Measurements from ENCODE around the gene SDHAF1.

The SDHAF1 gene

GRCh38 chr19:35987571-35987896, 7.5 kb upstream of the SDHAF1 start:
- no peak for FAIRE-seq

DNA sequence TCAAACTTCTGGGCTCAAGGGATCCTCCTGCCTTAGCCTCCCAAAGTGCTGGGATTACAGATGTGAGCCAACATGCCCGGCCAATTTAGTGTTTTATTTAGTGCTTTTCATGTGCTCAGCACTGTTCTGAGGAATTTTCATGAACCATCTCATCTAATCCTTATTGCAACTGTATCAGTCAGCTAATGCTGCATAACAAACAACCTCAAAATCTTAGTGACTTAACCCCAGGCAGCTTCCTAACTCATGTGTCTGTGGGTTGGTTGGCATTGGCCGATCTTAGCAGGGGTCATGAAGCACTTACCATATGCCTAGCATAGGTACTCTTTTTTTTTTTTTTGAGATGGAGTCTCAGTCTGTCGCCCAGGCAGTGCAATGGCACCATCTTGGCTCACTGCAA, 6.2 kb upstream of the SDHAF1 start:
- FAIRE-seq: no peak

- FAIRE-seq: no peak
These were observed 4.8 kb upstream of the SDHAF1 start for GRCh38 chr19:35990156-35990555.

GRCh38 chr19:35990771-35991730, 3.9 kb upstream of the SDHAF1 start:
- FAIRE-seq: no peak

DNA sequence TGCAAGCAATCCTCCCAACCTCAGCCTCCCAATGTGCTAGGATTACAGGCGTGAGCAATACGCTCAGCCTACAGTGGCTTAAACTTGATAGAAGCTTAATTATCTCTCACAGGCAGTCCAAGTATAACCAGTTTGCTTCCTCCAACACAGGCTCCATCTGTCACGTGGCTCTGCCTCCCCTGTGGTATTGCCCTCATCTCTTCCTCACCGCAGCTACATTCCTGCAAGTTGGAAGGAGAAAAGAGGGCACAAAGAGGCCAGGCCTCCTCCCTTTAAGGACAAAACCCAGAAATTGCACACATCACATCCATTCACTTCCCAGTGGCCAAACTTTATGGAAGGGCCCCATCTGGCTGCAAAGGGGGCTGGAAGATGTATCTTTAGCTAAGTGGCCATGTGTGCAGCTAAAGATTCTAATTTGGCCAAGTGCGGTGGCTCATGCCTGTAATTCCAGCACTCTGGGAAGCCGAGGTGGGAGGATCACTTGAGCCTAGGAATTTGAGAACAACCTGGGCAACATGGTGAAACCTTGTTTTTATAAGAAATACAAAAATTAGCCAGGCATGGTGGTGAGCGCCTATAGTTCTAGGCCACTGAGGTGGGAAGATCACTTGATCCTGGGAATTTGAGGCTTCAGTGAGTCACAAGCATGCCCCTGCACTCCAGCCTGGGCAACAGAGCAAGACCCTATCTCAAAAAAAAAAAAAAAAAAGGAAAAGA, 3.1 kb upstream of the SDHAF1 start:
- no peak for FAIRE-seq

DNA sequence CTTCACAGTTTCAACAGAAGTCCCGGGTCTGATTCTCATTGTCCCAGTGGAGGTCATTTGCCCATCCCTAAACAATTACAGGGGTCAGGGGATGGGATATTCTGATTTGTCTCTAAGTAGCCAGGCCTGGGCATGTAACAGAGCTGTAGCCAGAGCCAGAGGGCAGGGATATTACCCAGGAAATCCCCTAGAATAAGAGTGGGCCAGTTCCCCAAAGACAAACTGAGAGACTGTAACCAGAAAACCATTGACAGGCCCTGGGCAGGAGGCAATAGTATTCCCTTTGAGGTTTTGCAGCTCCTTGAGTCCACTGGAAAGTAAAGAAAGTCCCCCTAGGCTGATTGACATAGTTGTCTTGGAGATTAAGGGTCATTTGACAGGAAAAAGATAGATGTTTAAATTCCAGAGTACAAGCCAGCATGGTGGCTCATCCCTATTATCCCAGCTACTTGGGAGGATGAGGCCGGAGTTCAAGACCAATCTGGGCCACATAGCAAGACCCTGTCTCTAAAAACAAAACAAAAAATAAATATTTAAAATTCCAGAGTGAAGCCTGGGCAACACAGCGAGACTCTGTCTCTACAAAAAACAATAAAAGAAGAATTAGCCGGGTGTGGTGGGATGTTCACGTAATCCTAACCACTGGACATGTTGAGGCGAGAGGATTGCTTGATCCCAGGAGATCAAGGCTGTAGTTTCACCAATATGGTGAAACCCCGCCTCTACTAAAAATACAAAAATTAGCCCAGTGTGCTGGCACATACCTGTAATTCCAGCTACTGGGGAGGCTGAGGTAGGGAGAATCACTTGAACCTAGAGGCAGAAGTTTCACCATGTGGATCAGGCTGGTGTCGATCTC, 1.9 kb upstream of the SDHAF1 start:
- FAIRE-seq: no peak

- FAIRE-seq: no peak
These were observed 927 bp upstream of the SDHAF1 start for GRCh38 chr19:35993923-35994598.

- no peak for FAIRE-seq
These were observed 1.8 kb downstream of the SDHAF1 start for GRCh38 chr19:35996777-35997176.

DNA sequence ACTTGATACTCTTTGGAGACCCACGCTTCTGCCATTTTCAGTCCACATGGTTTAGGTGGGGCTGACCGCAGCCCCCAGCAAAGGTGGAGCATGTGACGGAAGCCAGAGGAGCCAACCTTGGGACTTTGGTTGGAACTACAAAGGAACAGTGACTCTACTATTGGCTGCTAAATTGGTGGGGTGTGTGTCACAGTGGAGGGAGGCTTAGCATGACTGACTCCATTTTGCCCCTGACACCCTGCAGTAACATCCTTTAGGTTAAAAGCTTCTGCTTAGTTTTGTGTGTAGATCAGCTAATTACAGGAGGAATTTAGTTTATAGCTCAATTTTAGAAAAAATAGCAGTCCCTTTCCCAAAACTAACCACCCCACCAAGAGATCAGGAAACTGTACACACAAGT, 6.6 kb downstream of the SDHAF1 start:
- FAIRE-seq: no peak

GRCh38 chr19:36003284-36003683, 8.3 kb downstream of the SDHAF1 start:
- no peak for FAIRE-seq

DNA sequence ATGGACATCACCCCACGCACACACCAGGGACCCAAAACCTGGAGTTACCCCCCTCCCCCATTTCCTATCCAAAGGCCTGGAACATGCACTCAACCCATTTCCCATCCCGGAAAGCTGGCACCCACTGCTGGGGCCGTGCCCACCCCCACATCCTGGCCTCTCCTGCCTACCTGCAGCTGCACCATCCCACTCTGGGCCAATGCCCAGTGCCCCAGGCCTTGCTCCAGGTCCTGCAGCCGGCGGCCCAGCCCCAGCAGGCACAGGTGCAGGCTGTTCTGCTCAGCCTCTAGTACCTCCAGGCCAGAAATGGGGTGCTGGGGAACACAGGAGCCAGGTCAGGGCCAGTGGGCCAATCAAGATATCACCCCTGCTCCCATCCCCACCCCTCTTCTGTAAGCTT, 12.0 kb downstream of the SDHAF1 start:
- no peak for FAIRE-seq

DNA sequence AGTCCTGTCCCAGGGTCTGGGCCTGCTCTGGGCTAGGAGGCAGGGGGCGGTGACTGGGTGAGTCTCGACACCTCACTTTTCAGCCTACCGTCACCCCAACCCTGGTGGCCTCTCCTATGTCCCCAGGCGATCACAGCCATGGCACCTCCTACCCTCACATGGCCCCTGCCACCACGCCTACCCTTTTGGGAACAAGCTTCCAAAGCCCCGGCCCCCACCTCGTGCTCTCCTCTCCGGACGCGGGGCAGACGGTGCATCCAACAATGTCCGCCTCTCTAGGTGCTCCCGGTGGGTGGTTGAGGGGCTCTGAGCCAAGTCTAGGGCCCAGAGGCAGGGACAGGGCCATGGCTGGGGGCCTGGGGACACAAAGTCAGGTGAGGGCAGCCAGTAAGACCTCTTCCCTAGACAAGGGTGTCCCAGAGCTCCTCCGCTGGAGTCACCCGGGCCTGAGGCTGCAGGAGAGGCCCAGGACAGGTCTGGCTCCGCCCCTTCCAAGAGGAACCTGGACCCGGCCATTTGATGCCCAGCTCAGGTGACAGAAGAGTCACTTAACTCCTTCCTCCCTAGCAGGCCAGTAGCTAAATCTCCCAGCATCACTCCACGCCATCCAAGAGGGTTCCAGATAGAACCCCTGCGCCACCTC, 13.5 kb downstream of the SDHAF1 start, which contains the start of gene SYNE4:
TSS of gene SYNE4 (minus strand) at position 478 of the 643 bp plus-strand sequence. CDS start at position 346, 132 bp downstream.
- FAIRE-seq: no peak

GRCh38 chr19:36009220-36009619, 14.2 kb downstream of the SDHAF1 start:
- no peak for FAIRE-seq

GRCh38 chr19:36009633-36010379, 14.8 kb downstream of the SDHAF1 start:
- FAIRE-seq: no peak

GRCh38 chr19:36010402-36010801, 15.4 kb downstream of the SDHAF1 start:
- no peak for FAIRE-seq

- no peak for FAIRE-seq
These were observed 18.5 kb downstream of the SDHAF1 start for GRCh38 chr19:36013280-36014011.

- peak; percentile 82 for FAIRE-seq
These were observed 19.3 kb downstream of the SDHAF1 start, which contains the start of gene ALKBH6 for GRCh38 chr19:36014012-36014924. ALKBH6 (minus strand) TSS chr19:36014213; CDS start chr19:36013397, 816 bp downstream.

DNA sequence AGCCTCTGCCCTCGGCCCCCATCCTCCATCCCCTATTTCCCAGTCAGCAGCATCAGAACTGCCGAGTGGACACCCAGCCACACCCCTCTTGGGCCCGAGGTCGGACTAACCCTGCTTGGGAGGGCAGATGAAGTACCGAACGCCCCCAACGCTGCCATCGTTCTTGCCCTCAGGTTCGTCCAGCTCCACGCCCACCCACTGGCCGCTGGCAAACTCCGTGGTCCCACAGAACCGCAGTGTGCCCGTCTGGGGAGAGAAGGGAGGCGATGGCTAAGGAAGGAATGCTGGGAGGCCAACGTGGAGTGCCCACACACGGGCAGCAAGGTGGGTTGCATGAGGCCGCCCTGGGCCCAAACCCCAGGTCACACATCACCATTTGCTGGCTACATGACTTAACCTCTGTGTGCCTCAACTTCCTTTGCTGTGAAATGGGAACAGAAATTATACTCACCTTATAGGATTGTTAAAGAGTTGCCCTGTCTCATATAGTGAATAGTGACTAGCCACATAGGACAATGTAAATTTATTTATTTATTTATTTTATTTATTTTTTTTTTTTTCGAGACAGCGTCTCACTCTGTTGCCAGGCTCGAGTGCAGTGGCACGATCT, 24.2 kb downstream of the SDHAF1 start:
- FAIRE-seq: no peak

DNA sequence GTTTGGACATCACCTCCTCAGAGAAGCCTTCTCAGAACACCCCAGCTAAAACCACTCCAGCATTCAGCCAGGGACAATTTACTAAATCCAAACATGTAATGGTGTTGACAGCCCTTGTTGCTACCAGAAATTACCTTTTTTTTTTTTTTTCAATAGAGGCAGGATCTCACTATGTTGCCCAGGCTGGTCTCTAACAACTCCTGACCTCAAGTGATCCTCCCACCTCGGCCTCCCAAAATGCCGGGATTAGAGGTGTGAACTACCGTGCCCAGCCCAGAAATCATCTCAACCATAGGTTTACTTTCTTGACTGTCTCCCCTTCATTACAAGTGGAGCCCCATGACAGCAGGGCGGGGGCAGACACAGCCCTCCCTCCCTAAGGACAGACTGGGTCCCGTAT, 28.4 kb downstream of the SDHAF1 start:
- no peak for FAIRE-seq

Data from colon (tissue), 2 donors.